D721Med (cell line): Measurements from ENCODE around the gene TYK2.

Source experiments
- DNase-seq: peaks from one replicate; pipeline ENCODE4 v3.0.0; 2011; ENCODE audit warnings: low spot score; ENCODE audit not compliant: insufficient read length
- FAIRE-seq: peaks from 2 replicates; lab custom pipeline; 2011; peaks lifted over from hg19 to GRCh38; lab: Jason Lieb, UNC
- CTCF ChIP-seq: IDR thresholded peaks from 2 replicates; pipeline ENCODE4 v1.5.1; 2012; ENCODE audit warnings: mild to moderate bottlenecking, control low read depth; ENCODE audit not compliant: insufficient read depth; ENCODE audit errors: missing control alignments

TYK2 gene

GRCh38 chr19:10395917-10396316 lies 15.5 kb upstream of the TYK2 start:
- no peak for DNase-seq
- FAIRE-seq, result no peak
- no peak for TF ChIP-seq CTCF

- TF ChIP-seq CTCF, result no peak
- DNase-seq (no peak), FAIRE-seq (no peak)
Observed at GRCh38 chr19:10395436-10395835, 15.1 kb upstream of the TYK2 start.

- TF ChIP-seq CTCF, result no peak
- no peak for DNase-seq
- FAIRE-seq, result no peak
Observed at GRCh38 chr19:10395003-10395402, 14.6 kb upstream of the TYK2 start.

GRCh38 chr19:10393137-10393536 lies 12.8 kb upstream of the TYK2 start:
- DNase-seq (no peak), FAIRE-seq (no peak)
- no peak for TF ChIP-seq CTCF

GRCh38 chr19:10392120-10392519 lies 11.7 kb upstream of the TYK2 start:
- TF ChIP-seq CTCF, result no peak
- FAIRE-seq (no peak), DNase-seq (no peak)

- DNase-seq (no peak), FAIRE-seq (no peak)
- TF ChIP-seq CTCF, result peak; percentile 83
Observed at GRCh38 chr19:10390652-10391286, 10.4 kb upstream of the TYK2 start.

- FAIRE-seq (no peak), DNase-seq (no peak)
- TF ChIP-seq CTCF, result no peak
Observed at GRCh38 chr19:10389863-10390262, 9.5 kb upstream of the TYK2 start.
